GM13977 (cell line): ENCODE data around the gene GRK5.

ENCODE experiments used
- DNase-seq: peaks from one replicate; pipeline ENCODE4 v3.0.0; 2012; ENCODE audit warnings: low spot score
- CTCF ChIP-seq: IDR thresholded peaks from 2 replicates; pipeline ENCODE4 v1.5.1; 2012; ENCODE audit warnings: mild to moderate bottlenecking, control low read depth; ENCODE audit not compliant: insufficient read depth; ENCODE audit errors: extremely low read depth, missing control alignments
- in situ Hi-C: fragments of 300-500 bp; cut with MboI; formaldehyde crosslinking; loops from one replicate; pipeline ENCODE4 v1.12.0; 2022; ENCODE audit warnings: low sequenced_read_pairs, low pct_unique_long_range_greater_than_20kb, mixed read lengths, inconsistent platforms; ENCODE audit not compliant: unreplicated experiment

GRK5 gene

GRCh38 chr10:119337796-119338432 lies 130.5 kb downstream of the GRK5 start:
- in situ Hi-C loops: no loop called here
- DNase-seq: no peak
- TF ChIP-seq CTCF: no peak

GRCh38 chr10:119339109-119339508 lies 131.7 kb downstream of the GRK5 start:
- DNase-seq: no peak
- in situ Hi-C loops: no loop called here
- TF ChIP-seq CTCF: no peak

- in situ Hi-C loops: no loop called here
- TF ChIP-seq CTCF: no peak
- no peak for DNase-seq
Observed at GRCh38 chr10:119340893-119341458, 133.6 kb downstream of the GRK5 start.

GRCh38 chr10:119341459-119342301 lies 134.3 kb downstream of the GRK5 start:
- in situ Hi-C loops: no loop called here

GRCh38 chr10:119342335-119342734 lies 135.0 kb downstream of the GRK5 start:
- in situ Hi-C loops: no loop called here
- TF ChIP-seq CTCF: no peak
- no peak for DNase-seq

More at GRCh38 chr10:119341459-119342301, 134.3 kb downstream of the GRK5 start:
- TF ChIP-seq CTCF: no peak
- DNase-seq: peak; percentile 60

- TF ChIP-seq CTCF: no peak
- in situ Hi-C loops: no loop called here
- no peak for DNase-seq
Observed at GRCh38 chr10:119343011-119343601, 135.7 kb downstream of the GRK5 start.
